Chondrocyte (in vitro differentiated cells): ENCODE results near the gene CPXM1. TPM values are rescaled to one million over a fixed set of nuclear protein-coding genes. Genes with fewer than 3 reads are reported as not detected.

Experiments
- DNase-seq: peaks from one replicate; pipeline ENCODE4 v3.0.0; 2021; ENCODE audit warnings: mixed read lengths, low spot score
- H3K27ac Mint-ChIP-seq: one replicate; pipeline ENCODE4 v1.8.0; 2021; ENCODE audit warnings: mild to moderate bottlenecking, moderate library complexity, mixed read lengths; ENCODE audit not compliant: unreplicated experiment
- H3K27me3 Mint-ChIP-seq: 2 replicates; pipeline ENCODE4 v1.8.0; 2021; ENCODE audit warnings: low read depth, mixed read lengths
- H3K36me3 Mint-ChIP-seq: 2 replicates; pipeline ENCODE4 v1.8.0; 2021; ENCODE audit warnings: low read depth, mixed read lengths
- H3K4me1 Mint-ChIP-seq: 2 replicates; pipeline ENCODE4 v1.8.0; 2021; ENCODE audit warnings: low read depth, mild to moderate bottlenecking, mixed read lengths
- H3K4me3 Mint-ChIP-seq: one replicate; pipeline ENCODE4 v1.8.0; 2021; ENCODE audit warnings: mild to moderate bottlenecking, moderate library complexity, mixed read lengths; ENCODE audit not compliant: unreplicated experiment
- H3K9me3 Mint-ChIP-seq: 2 replicates; pipeline ENCODE4 v1.8.0; 2021; ENCODE audit warnings: low read depth, mixed read lengths
- CTCF ChIP-seq: fragments of 200-600 bp; sonication (generic); IDR thresholded peaks from 2 replicates; pipeline ENCODE4 v1.5.0; 2021; ENCODE audit warnings: antibody characterized with exemption, mild to moderate bottlenecking, moderate library complexity
- total RNA-seq: library from RNA; stranded (reverse); gene quantifications from 3 replicates; pipeline ENCODE4 v1.2.1, GENCODE V29; 2021

Gene CPXM1
- total RNA-seq, 1 donor from 2014 or later, result 6.3 TPM

- Mint-ChIP-seq H3K27me3 (peaks cover 47% of the 10 kb centered on the region), H3K4me3 (no peak overlapping the region), H3K4me1 (peaks cover 15% of the 10 kb centered on the region), H3K36me3 (peaks cover under 1% of the 10 kb centered on the region), H3K9me3 (no peaks in the 10 kb centered on the region), H3K27ac (no peak overlapping the region)
- DNase-seq, result no peak
- no peak for TF ChIP-seq CTCF
Observed at GRCh38 chr20:2804852-2805688, 4.6 kb upstream of the CPXM1 start.

- Mint-ChIP-seq H3K4me1 (peaks cover 22% of the 10 kb centered on the region), H3K36me3 (peaks cover 3% of the 10 kb centered on the region), H3K4me3 (no peak overlapping the region), H3K27ac (no peak overlapping the region), H3K27me3 (peaks cover 52% of the 10 kb centered on the region), H3K9me3 (no peaks in the 10 kb centered on the region)
- no peak for TF ChIP-seq CTCF
- DNase-seq, result no peak
Observed at GRCh38 chr20:2804041-2804828, 3.8 kb upstream of the CPXM1 start.

- DNase-seq, result no peak
- Mint-ChIP-seq H3K27me3 (peaks cover 36% of the 10 kb centered on the region), H3K9me3 (no peaks in the 10 kb centered on the region), H3K36me3 (peaks cover 3% of the 10 kb centered on the region), H3K4me1 (peaks cover 21% of the 10 kb centered on the region), H3K27ac (no peak overlapping the region), H3K4me3 (peak overlapping the region; percentile 67)
- no peak for TF ChIP-seq CTCF
Observed at GRCh38 chr20:2801286-2801728, 880 bp upstream of the CPXM1 start.

- Mint-ChIP-seq H3K36me3 (peaks cover 3% of the 10 kb centered on the region), H3K27ac (peak overlapping the region; percentile 3), H3K4me3 (peak overlapping the region; percentile 87), H3K9me3 (no peaks in the 10 kb centered on the region), H3K27me3 (peaks cover 32% of the 10 kb centered on the region), H3K4me1 (peaks cover 16% of the 10 kb centered on the region)
- TF ChIP-seq CTCF, result no peak
- DNase-seq, result no peak
Observed at GRCh38 chr20:2799688-2800520, 523 bp downstream of the CPXM1 start.
